ENCODE results near the gene MRPS2. TPM values are rescaled to one million over a fixed set of nuclear protein-coding genes. Genes with fewer than 3 reads are reported as not detected.
"Not testable (repeated sequence)": the region's sequence is repeated elsewhere in the genome, so short reads cannot be mapped to it uniquely, and the experiment has no call there.

MRPS2 gene
- total RNA-seq, 3 donors from 2014 or later = 27.3 to 36.0 (median 28.2) TPM

DNA sequence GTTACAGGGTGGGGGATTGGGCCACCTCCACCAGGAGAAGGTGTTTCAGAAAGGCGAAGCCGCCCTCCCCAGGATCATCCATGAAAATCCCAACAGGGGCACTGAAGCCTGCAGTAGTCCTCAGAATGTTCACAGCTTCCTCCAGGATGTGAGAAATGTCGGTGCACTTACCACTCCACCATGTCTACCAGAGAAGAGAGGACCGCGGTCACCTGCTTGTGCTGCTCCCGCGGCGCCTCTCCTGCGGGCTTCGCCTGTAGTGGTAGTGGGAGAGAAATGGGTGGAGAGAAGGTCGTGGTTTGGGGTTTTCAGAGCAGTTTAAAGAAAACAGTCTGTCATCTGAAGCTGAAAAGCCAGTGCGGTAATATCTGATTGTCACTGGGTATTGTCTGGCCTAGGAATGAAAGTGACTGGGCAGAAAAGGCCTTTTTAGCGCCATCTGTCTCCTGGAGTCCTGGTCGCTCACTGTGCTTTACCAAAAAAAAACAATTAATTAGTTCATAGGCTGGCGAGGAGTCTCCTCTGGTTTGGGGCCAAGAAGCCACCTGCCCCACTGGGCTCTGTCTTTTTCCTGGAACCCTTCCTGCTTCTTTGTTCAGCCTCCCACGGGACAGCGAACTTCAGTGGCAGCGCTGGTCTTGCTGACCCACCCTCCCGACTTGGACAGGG is 43.9 kb upstream of the MRPS2 start:
- Histone ChIP-seq H3K4me1 (ENCODE audit: low read depth) (no peaks in the 10 kb centered on the region), H3K9me3 (no peaks in the 10 kb centered on the region), H3K4me3 (no peak overlapping the region), H3K36me3 (ENCODE audit: low read depth) (no peaks in the 10 kb centered on the region)
- intact Hi-C loops (cut with DNase I, micrococcal nuclease) = no loop called here
- ATAC-seq (no peak), DNase-seq (no peak)
- no peak for TF ChIP-seq CTCF (IDR thresholded peaks at IDR 0.05)

GRCh38 chr9:135458478-135458877 is 42.0 kb upstream of the MRPS2 start:
- ATAC-seq; intact Hi-C loops (cut with DNase I, micrococcal nuclease); H3K9me3 ChIP-seq; H3K4me1 ChIP-seq (ENCODE audit: low read depth); H3K4me3 ChIP-seq; DNase-seq; H3K36me3 ChIP-seq (ENCODE audit: low read depth): not testable (repeated sequence)

DNA sequence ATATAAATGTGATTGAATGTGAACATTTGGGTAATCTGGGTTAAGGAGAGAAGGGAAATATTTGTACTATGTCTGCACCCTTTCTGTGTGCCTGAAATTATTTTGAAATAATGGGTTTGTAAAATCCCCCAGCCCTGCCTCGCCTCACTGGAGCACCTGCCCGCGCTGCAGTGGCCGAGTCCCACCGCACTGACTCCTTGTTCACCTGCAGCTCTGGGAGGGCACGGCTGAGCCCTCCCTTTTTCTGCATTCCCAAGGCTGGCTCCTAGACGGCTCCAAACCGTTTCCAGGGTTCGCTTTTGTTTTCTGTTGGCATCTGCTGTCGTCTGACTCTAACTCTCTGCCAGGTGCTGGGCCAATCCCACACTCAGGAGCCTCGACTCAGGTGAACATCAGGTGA is 38.5 kb upstream of the MRPS2 start:
- Histone ChIP-seq H3K9me3 (no peaks in the 10 kb centered on the region), H3K36me3 (ENCODE audit: low read depth) (no peaks in the 10 kb centered on the region), H3K4me1 (ENCODE audit: low read depth) (no peaks in the 10 kb centered on the region), H3K4me3 (no peak overlapping the region)
- ATAC-seq (no peak), DNase-seq (no peak)
- intact Hi-C loops (cut with DNase I, micrococcal nuclease) = no loop called here
- no peak for TF ChIP-seq CTCF (IDR thresholded peaks at IDR 0.05)

GRCh38 chr9:135463140-135463539 is 37.3 kb upstream of the MRPS2 start:
- no peak for DNase-seq
- Histone ChIP-seq H3K4me3 (no peak overlapping the region), H3K4me1 (ENCODE audit: low read depth) (no peaks in the 10 kb centered on the region), H3K9me3 (no peaks in the 10 kb centered on the region), H3K36me3 (ENCODE audit: low read depth) (no peaks in the 10 kb centered on the region)
- intact Hi-C loops (cut with DNase I, micrococcal nuclease) = no loop called here
- ATAC-seq = no peak
- no peak for TF ChIP-seq CTCF (IDR thresholded peaks at IDR 0.05)

- ATAC-seq = no peak
- TF ChIP-seq CTCF (IDR thresholded peaks at IDR 0.05) = no peak
- intact Hi-C loops (cut with DNase I, micrococcal nuclease) = no loop called here
These were observed 36.3 kb upstream of the MRPS2 start for GRCh38 chr9:135464181-135464580.

DNA sequence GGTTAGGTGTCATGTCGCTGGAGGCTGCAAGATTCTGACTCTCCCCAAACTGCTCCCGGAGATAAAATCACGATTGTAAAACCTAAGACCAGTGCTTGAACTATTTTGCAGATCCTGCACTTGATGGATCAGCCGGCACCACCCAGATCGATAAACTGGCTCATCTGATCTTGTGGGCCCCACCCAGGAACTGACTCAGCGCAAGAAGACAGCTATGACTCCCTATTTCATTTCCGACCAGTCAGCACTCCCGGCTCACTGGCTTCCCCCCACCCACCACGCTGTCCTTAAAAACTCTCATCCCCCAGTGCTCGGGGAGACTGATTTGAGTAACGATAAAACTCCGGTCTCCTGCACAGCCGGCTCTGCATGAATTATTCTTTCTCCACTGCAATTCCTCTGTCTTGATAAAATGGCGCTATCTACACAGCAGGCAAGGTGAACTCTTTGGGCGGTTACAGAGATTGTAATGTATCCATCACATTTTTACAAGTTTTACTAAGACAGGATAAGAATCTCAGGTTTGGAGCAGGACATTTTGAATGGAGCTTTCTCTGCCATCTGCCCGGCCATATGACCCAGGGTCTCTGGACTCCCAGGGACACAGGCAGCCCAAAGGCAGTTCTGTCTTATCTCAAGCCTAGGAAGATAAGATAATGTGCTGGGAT is 31.5 kb upstream of the MRPS2 start:
- Histone ChIP-seq H3K36me3 (ENCODE audit: low read depth) (no peaks in the 10 kb centered on the region), H3K4me3 (no peak overlapping the region), H3K4me1 (ENCODE audit: low read depth) (no peaks in the 10 kb centered on the region), H3K9me3 (no peaks in the 10 kb centered on the region)
- intact Hi-C loops (cut with DNase I, micrococcal nuclease) = no loop called here
- TF ChIP-seq CTCF (IDR thresholded peaks at IDR 0.05) = no peak
- ATAC-seq (no peak), DNase-seq (no peak)

More at GRCh38 chr9:135464181-135464580, 36.3 kb upstream of the MRPS2 start:
- no peak overlapping the region for H3K4me3 ChIP-seq
- DNase-seq = no peak
- no peaks in the 10 kb centered on the region for H3K4me1 ChIP-seq (ENCODE audit: low read depth)
- H3K36me3 ChIP-seq (ENCODE audit: low read depth) = no peaks in the 10 kb centered on the region
- no peaks in the 10 kb centered on the region for H3K9me3 ChIP-seq

All from mucosa of descending colon (tissue), 3 donors.